ENCODE measurements around the gene CCDC71. TPM values are rescaled to one million over a fixed set of nuclear protein-coding genes. Genes with fewer than 3 reads are reported as not detected.
A peak's percentile ranks its signal among the peaks of the same experiment; 100 is the strongest.

Gene CCDC71
- total RNA-seq (2014; rRNA removed; shearing (Covaris generic); ENCODE audit: low replicate concordance) = 18.4 and 22.0 TPM in 2 replicates

GRCh38 chr3:49165771-49166751 lies at the start of gene CCDC71:
TSS of gene CCDC71 (minus strand) at chr3:49166331. CDS start at chr3:49164208, 2,123 bp downstream.
- Histone ChIP-seq H3K4me3 (ENCODE audit: low read length) (peak within 1 kb of the TSS; percentile 82), H3K36me3 (ENCODE audit: insufficient read depth, low read length) (peaks cover 18% of the 10 kb centered on the region; the same call in 1 of the 2 replicates), H3K4me1 (ENCODE audit: low read length) (peaks cover 18% of the 10 kb centered on the region), H3K4me2 (ENCODE audit: low read depth, low read length, poor library complexity, severe bottlenecking) (peak within 1 kb of the TSS; percentile 82), H3K79me2 (ENCODE audit: low read length) (peaks cover 22% of the 10 kb centered on the region), H4K20me1 (ENCODE audit: insufficient read depth, low read depth, low read length) (no peaks in the 10 kb centered on the region), H2AFZ (ENCODE audit: low read length) (peak within 1 kb of the TSS; percentile 82), H3K9ac (ENCODE audit: low read length) (peak within 1 kb of the TSS; percentile 92), H3K27ac (ENCODE audit: low read length) (peak within 1 kb of the TSS; percentile 63), H3K9me3 (ENCODE audit: low read length) (peaks cover 4% of the 10 kb centered on the region; the same call in 1 of the 2 replicates), H3K9me2 (replicated peaks; ENCODE audit: insufficient read depth, low read length) (no peaks in the 10 kb centered on the region), H3K27me3 (ENCODE audit: low read length) (no peaks in the 10 kb centered on the region)
- DNase-seq = peak; percentile 93

- H3K4me1 ChIP-seq (ENCODE audit: low read length) = no peaks in the 10 kb centered on the region
- no peak overlapping the region for H3K4me3 ChIP-seq (ENCODE audit: low read length)
- no peaks in the 10 kb centered on the region; the same call in none of the 2 replicates for H3K9me3 ChIP-seq (ENCODE audit: low read length)
- no peak for DNase-seq
- no peaks in the 10 kb centered on the region for H3K27me3 ChIP-seq (ENCODE audit: low read length)
- H3K9me2 ChIP-seq (replicated peaks; ENCODE audit: insufficient read depth, low read length) = no peaks in the 10 kb centered on the region
- H3K4me2 ChIP-seq (ENCODE audit: low read depth, low read length, poor library complexity, severe bottlenecking) = no peak overlapping the region
- no peak overlapping the region for H3K9ac ChIP-seq (ENCODE audit: low read length)
- no peaks in the 10 kb centered on the region for H3K79me2 ChIP-seq (ENCODE audit: low read length)
- H4K20me1 ChIP-seq (ENCODE audit: insufficient read depth, low read depth, low read length) = no peaks in the 10 kb centered on the region
- H2AFZ ChIP-seq (ENCODE audit: low read length) = no peak overlapping the region
- H3K36me3 ChIP-seq (ENCODE audit: insufficient read depth, low read length) = no peaks in the 10 kb centered on the region
- H3K27ac ChIP-seq (ENCODE audit: low read length) = no peak overlapping the region
Measured at GRCh38 chr3:49213998-49214397, 47.9 kb upstream of the CCDC71 start.

GRCh38 chr3:49213541-49213943 lies 47.4 kb upstream of the CCDC71 start:
- H3K27ac ChIP-seq (ENCODE audit: low read length) = no peak overlapping the region
- no peaks in the 10 kb centered on the region for H3K9me2 ChIP-seq (replicated peaks; ENCODE audit: insufficient read depth, low read length)
- H3K4me2 ChIP-seq (ENCODE audit: low read depth, low read length, poor library complexity, severe bottlenecking) = no peak overlapping the region
- H3K9me3 ChIP-seq (ENCODE audit: low read length) = no peaks in the 10 kb centered on the region; the same call in none of the 2 replicates
- no peak overlapping the region for H2AFZ ChIP-seq (ENCODE audit: low read length)
- no peaks in the 10 kb centered on the region for H3K79me2 ChIP-seq (ENCODE audit: low read length)
- no peaks in the 10 kb centered on the region for H3K36me3 ChIP-seq (ENCODE audit: insufficient read depth, low read length)
- no peak overlapping the region for H3K4me3 ChIP-seq (ENCODE audit: low read length)
- H3K9ac ChIP-seq (ENCODE audit: low read length) = no peak overlapping the region
- H4K20me1 ChIP-seq (ENCODE audit: insufficient read depth, low read depth, low read length) = no peaks in the 10 kb centered on the region
- no peak for DNase-seq
- H3K27me3 ChIP-seq (ENCODE audit: low read length) = no peaks in the 10 kb centered on the region
- H3K4me1 ChIP-seq (ENCODE audit: low read length) = no peaks in the 10 kb centered on the region

- Histone ChIP-seq H3K27ac (ENCODE audit: low read length) (no peak overlapping the region), H3K27me3 (ENCODE audit: low read length) (no peaks in the 10 kb centered on the region), H4K20me1 (ENCODE audit: insufficient read depth, low read depth, low read length) (no peaks in the 10 kb centered on the region), H3K9me2 (replicated peaks; ENCODE audit: insufficient read depth, low read length) (no peaks in the 10 kb centered on the region), H2AFZ (ENCODE audit: low read length) (no peak overlapping the region), H3K4me2 (ENCODE audit: low read depth, low read length, poor library complexity, severe bottlenecking) (no peak overlapping the region), H3K79me2 (ENCODE audit: low read length) (no peaks in the 10 kb centered on the region), H3K36me3 (ENCODE audit: insufficient read depth, low read length) (no peaks in the 10 kb centered on the region), H3K9me3 (ENCODE audit: low read length) (no peaks in the 10 kb centered on the region), H3K4me1 (ENCODE audit: low read length) (no peaks in the 10 kb centered on the region), H3K4me3 (ENCODE audit: low read length) (no peak overlapping the region), H3K9ac (ENCODE audit: low read length) (no peak overlapping the region)
- no peak for DNase-seq
Measured at GRCh38 chr3:49199900-49200281, 33.8 kb upstream of the CCDC71 start.

- no peak for DNase-seq
- H3K4me1 ChIP-seq (ENCODE audit: low read length) = no peaks in the 10 kb centered on the region
Measured at GRCh38 chr3:49199239-49199899, 33.2 kb upstream of the CCDC71 start.

GRCh38 chr3:49198611-49199230 lies 32.6 kb upstream of the CCDC71 start:
- no peak overlapping the region for H2AFZ ChIP-seq (ENCODE audit: low read length)
- H3K79me2 ChIP-seq (ENCODE audit: low read length) = no peaks in the 10 kb centered on the region
- no peaks in the 10 kb centered on the region for H3K36me3 ChIP-seq (ENCODE audit: insufficient read depth, low read length)
- no peak overlapping the region for H3K4me3 ChIP-seq (ENCODE audit: low read length)
- H3K27me3 ChIP-seq (ENCODE audit: low read length) = no peaks in the 10 kb centered on the region
- no peaks in the 10 kb centered on the region for H3K4me1 ChIP-seq (ENCODE audit: low read length)
- DNase-seq = no peak
- no peaks in the 10 kb centered on the region for H4K20me1 ChIP-seq (ENCODE audit: insufficient read depth, low read depth, low read length)
- no peak overlapping the region for H3K4me2 ChIP-seq (ENCODE audit: low read depth, low read length, poor library complexity, severe bottlenecking)
- no peaks in the 10 kb centered on the region for H3K9me3 ChIP-seq (ENCODE audit: low read length)
- H3K27ac ChIP-seq (ENCODE audit: low read length) = no peak overlapping the region
- no peaks in the 10 kb centered on the region for H3K9me2 ChIP-seq (replicated peaks; ENCODE audit: insufficient read depth, low read length)
- H3K9ac ChIP-seq (ENCODE audit: low read length) = no peak overlapping the region

More at GRCh38 chr3:49199239-49199899, 33.2 kb upstream of the CCDC71 start:
- H4K20me1 ChIP-seq (ENCODE audit: insufficient read depth, low read depth, low read length) = no peaks in the 10 kb centered on the region
- no peak overlapping the region for H2AFZ ChIP-seq (ENCODE audit: low read length)
- no peaks in the 10 kb centered on the region for H3K9me3 ChIP-seq (ENCODE audit: low read length)
- H3K36me3 ChIP-seq (ENCODE audit: insufficient read depth, low read length) = no peaks in the 10 kb centered on the region
- no peak overlapping the region for H3K9ac ChIP-seq (ENCODE audit: low read length)
- no peak overlapping the region for H3K4me3 ChIP-seq (ENCODE audit: low read length)
- no peak overlapping the region for H3K4me2 ChIP-seq (ENCODE audit: low read depth, low read length, poor library complexity, severe bottlenecking)
- H3K27me3 ChIP-seq (ENCODE audit: low read length) = no peaks in the 10 kb centered on the region
- no peaks in the 10 kb centered on the region for H3K9me2 ChIP-seq (replicated peaks; ENCODE audit: insufficient read depth, low read length)
- H3K27ac ChIP-seq (ENCODE audit: low read length) = no peak overlapping the region
- H3K79me2 ChIP-seq (ENCODE audit: low read length) = no peaks in the 10 kb centered on the region

GRCh38 chr3:49198161-49198560 lies 32.0 kb upstream of the CCDC71 start:
- Histone ChIP-seq H3K79me2 (ENCODE audit: low read length) (no peaks in the 10 kb centered on the region), H3K4me2 (ENCODE audit: low read depth, low read length, poor library complexity, severe bottlenecking) (no peak overlapping the region), H3K9ac (ENCODE audit: low read length) (no peak overlapping the region)

GRCh38 chr3:49191741-49192140 lies 25.6 kb upstream of the CCDC71 start:
- Histone ChIP-seq H3K4me3 (ENCODE audit: low read length) (no peak overlapping the region), H3K27me3 (ENCODE audit: low read length) (no peaks in the 10 kb centered on the region), H2AFZ (ENCODE audit: low read length) (no peak overlapping the region), H3K36me3 (ENCODE audit: insufficient read depth, low read length) (no peaks in the 10 kb centered on the region), H4K20me1 (ENCODE audit: insufficient read depth, low read depth, low read length) (no peaks in the 10 kb centered on the region), H3K9me2 (replicated peaks; ENCODE audit: insufficient read depth, low read length) (no peaks in the 10 kb centered on the region), H3K4me1 (ENCODE audit: low read length) (no peaks in the 10 kb centered on the region), H3K9ac (ENCODE audit: low read length) (no peak overlapping the region), H3K79me2 (ENCODE audit: low read length) (no peaks in the 10 kb centered on the region), H3K9me3 (ENCODE audit: low read length) (no peaks in the 10 kb centered on the region), H3K27ac (ENCODE audit: low read length) (no peak overlapping the region), H3K4me2 (ENCODE audit: low read depth, low read length, poor library complexity, severe bottlenecking) (no peak overlapping the region)
- DNase-seq = no peak

More at GRCh38 chr3:49198161-49198560, 32.0 kb upstream of the CCDC71 start:
- no peaks in the 10 kb centered on the region for H3K36me3 ChIP-seq (ENCODE audit: insufficient read depth, low read length)
- no peak overlapping the region for H3K27ac ChIP-seq (ENCODE audit: low read length)
- H3K9me2 ChIP-seq (replicated peaks; ENCODE audit: insufficient read depth, low read length) = no peaks in the 10 kb centered on the region
- no peaks in the 10 kb centered on the region for H3K9me3 ChIP-seq (ENCODE audit: low read length)
- H3K4me3 ChIP-seq (ENCODE audit: low read length) = no peak overlapping the region
- H3K27me3 ChIP-seq (ENCODE audit: low read length) = no peaks in the 10 kb centered on the region
- DNase-seq = no peak
- H2AFZ ChIP-seq (ENCODE audit: low read length) = no peak overlapping the region
- no peaks in the 10 kb centered on the region for H4K20me1 ChIP-seq (ENCODE audit: insufficient read depth, low read depth, low read length)
- H3K4me1 ChIP-seq (ENCODE audit: low read length) = no peaks in the 10 kb centered on the region

Measured in Karpas-422 (cell line).